Fibroblast of skin of back (primary cell): ENCODE results near the gene CASZ1.

Source experiments
- DNase-seq: peaks from one replicate; pipeline ENCODE4 v3.0.0-alpha.2; 2013

CASZ1 gene

DNA sequence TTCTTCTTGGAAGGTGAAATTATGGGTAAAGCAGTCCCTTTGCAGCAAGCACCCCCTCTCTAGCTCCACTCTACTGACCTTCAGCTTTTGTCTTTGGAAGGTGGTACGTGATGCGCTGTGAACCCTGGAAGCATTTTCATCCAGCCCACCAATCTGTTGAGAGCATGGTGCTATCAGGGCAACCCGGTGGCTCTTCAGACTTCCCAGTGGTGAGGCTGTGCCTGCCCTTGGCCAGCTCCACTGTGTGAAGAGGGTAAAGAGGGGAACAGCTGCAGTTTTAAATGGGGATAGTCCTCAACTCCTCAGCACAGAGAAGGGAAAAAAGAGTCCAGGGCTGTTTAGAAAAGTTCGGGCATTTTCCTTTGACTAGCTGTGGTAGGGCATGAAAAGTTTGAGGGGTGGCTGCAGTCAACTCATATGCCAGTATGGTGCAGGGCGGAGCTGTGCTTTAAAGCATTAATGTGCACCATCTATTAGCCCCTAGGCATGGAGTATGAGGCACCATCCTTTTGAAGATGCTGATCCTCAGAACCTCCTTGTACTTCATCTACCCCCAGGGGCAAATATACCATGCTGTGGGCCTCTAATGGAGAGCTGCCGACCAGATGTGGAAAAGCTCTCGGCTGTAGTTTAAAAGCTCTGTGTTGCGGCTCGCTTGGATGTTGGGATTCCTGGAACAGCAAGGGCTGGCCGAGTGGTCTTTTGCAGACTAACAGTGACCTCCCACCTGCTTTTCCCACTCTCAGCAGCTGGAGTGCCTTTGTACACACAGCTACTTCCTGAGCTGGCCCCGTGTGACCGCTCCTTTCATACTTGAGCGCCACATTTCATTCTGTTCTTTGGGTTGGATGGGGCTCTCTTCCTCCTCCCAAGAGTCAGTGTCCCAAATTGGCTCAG, 198.7 kb downstream of the CASZ1 start:
- DNase-seq = no peak

DNA sequence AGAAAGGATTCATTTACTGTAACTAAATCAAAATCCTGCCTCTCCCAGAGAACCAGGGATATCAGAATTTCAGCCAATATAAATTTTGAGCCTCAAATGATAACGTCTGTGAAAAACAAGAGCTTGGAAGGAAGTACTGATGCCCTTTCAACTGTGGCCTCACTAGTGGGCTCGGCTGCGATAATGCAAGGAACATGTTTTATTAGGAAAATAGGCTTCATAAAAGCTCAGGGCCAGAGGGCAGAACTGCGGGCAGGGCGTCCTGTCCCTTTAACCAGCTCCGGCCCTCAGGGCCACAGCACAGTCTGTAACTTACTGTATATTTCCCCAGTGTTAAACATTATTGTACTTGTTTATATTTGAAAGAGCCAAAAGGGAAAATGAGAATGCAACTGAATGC, 199.7 kb downstream of the CASZ1 start:
- DNase-seq = no peak

DNA sequence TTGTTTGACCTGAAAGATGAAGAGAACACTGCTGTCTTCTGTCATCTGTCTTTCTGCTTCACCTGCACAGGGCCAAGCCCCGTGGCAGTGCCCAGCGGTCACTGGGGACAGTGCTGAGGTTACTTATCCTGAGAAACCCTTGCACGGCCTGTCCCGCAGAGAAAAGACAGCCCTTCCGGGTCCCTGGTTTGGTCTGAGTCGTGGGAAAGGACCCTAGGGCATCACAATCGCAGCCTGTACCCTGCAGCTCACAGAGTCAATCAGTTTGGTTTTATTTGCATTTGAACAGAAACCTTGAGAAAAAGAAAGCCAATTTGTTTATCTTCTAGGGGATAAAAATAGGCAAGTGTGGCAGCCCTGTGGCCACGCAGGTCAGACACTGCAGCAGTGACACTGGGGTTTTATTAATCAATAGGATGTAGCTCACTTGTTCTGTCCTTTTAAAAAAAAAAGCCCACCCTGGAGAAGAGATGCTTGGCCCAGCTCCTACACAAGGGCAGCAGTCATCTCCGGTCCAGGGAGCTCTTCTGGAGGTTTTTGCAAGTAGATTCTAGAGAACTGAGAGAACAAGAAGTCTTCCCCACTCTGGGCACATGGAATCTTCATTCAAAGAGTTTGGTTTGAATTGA, 201.7 kb downstream of the CASZ1 start:
- DNase-seq = no peak

DNA sequence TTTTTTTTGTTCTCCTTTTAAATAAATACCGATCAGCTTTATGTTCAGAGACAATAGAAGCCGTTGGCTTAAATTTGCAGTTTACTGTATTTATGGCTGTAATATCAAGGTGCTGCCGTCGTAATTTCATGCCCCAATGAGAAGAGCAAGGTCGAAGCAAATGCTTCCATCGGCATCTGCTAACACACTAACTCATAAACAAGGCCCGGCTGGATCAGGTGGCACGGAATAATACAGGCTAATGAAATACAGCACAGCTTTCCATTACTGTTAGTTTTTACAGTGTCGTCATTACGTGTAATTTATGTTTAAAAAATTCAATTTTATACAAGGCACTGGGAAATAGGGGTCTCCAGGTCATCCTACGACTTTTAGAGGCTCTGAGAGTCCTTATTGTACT, 202.7 kb downstream of the CASZ1 start:
- DNase-seq = no peak

DNA sequence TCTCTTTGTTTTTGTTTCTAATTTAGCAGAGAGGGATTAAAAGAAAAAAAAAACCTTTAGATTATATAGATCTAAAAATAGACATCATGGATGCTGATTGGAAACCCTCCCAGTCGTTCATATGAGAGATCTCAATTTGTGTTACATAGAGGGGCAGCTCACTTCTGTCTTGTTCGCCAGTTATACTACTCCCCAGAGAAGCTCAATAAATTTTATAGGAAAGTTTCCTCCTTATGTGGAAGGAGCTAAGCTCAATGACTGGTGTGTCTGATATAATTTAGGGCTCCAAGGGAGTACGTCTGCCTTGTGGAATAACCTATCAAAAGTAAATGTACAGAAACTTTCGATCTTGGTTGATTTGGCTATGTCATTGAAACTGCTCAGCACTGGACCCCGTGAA, 204.1 kb downstream of the CASZ1 start:
- DNase-seq = no peak

DNA sequence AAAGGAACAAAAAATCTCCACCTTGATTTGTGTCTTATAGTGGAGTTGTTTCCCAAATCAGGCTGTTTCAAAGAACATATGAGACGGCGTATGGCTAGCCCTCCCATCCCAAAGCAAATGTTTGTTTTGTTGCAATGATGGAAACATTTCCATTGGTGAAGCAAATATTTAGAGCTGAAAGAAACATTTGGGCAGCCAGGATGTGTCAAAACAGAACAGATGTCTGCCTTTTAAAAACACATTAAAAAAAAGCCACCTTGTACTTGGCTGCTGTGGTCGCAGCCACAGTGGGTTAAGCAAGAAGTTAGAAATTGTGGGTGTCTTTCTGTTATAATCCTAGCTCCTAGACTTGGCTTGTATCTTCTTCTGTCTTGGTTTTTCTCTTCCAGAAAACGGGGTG, 205.4 kb downstream of the CASZ1 start:
- DNase-seq = no peak

DNA sequence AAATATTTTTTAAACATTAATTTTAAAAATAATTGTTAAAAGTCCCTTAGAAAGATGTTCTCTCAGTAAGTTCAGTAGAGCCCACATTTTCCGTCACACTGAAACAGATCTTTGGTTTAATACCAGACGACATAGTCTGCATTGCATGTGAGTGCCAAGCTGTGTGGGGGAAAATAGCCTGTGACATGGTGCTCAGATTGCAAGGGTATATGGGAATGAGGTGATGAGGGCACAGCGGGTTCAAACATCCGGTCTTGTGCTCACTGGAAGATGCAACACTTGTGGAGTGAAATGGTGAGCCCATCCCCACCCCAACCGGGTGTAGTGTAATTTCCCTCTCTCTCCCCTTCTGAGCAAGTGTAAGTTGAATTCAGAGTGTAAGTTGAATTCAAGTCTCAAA, 207.4 kb downstream of the CASZ1 start:
- DNase-seq = no peak

DNA sequence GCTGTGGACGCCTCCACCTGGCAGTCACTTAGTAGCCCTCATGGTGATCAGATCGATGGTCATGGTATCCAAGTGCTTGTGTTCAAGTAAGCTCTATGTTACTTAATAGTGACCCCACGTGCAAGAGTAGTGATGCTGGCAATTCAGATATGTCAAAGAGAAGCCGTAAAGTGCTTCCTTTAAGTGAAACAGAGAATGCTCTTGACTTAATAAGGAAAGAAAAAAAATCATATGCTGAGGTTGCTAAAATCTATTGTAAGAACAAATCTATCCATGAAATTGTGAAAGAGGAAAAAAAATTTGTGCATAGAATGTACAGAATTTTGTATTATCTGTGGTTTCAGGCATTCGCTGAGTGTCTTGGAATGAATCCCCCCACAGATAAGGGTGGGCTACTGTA, 207.8 kb downstream of the CASZ1 start:
- DNase-seq = no peak
